ENCODE results near the gene CRIM1.
"Not testable (repeated sequence)": the region's sequence is repeated elsewhere in the genome, so short reads cannot be mapped to it uniquely, and the experiment has no call there.

Gene CRIM1

GRCh38 chr2:36355890-36356297, 316 bp downstream of the CRIM1 start:
- DNase-seq = no peak

- peak; percentile 40 for DNase-seq
Observed at GRCh38 chr2:36356298-36356989, 866 bp downstream of the CRIM1 start.

GRCh38 chr2:36356990-36357846, 1.6 kb downstream of the CRIM1 start:
- DNase-seq = peak; percentile 31

- DNase-seq = no peak
Observed at GRCh38 chr2:36357847-36358659, 2.5 kb downstream of the CRIM1 start.

GRCh38 chr2:36359067-36359466, 3.5 kb downstream of the CRIM1 start:
- DNase-seq = no peak

GRCh38 chr2:36360063-36360462, 4.5 kb downstream of the CRIM1 start:
- DNase-seq = no peak

GRCh38 chr2:36360834-36361233, 5.3 kb downstream of the CRIM1 start:
- DNase-seq = no peak

GRCh38 chr2:36361396-36361795, 5.8 kb downstream of the CRIM1 start:
- DNase-seq = no peak

- DNase-seq = no peak
Observed at GRCh38 chr2:36362291-36362690, 6.7 kb downstream of the CRIM1 start.

- DNase-seq = not testable (repeated sequence)
Observed at GRCh38 chr2:36363085-36363484, 7.5 kb downstream of the CRIM1 start.

GRCh38 chr2:36366491-36367120, 11.0 kb downstream of the CRIM1 start:
- no peak for DNase-seq

- DNase-seq = no peak
Observed at GRCh38 chr2:36367486-36367885, 11.9 kb downstream of the CRIM1 start.

GRCh38 chr2:36367895-36368353, 12.3 kb downstream of the CRIM1 start:
- no peak for DNase-seq

- DNase-seq = no peak
Observed at GRCh38 chr2:36368438-36368837, 12.9 kb downstream of the CRIM1 start.

- DNase-seq = no peak
Observed at GRCh38 chr2:36369163-36369562, 13.6 kb downstream of the CRIM1 start.

- DNase-seq = no peak
Observed at GRCh38 chr2:36369716-36370115, 14.1 kb downstream of the CRIM1 start.

GRCh38 chr2:36370281-36370680, 14.7 kb downstream of the CRIM1 start:
- DNase-seq = no peak

- no peak for DNase-seq
Observed at GRCh38 chr2:36371070-36371874, 15.7 kb downstream of the CRIM1 start.

- no peak for DNase-seq
Observed at GRCh38 chr2:36371928-36372391, 16.4 kb downstream of the CRIM1 start.

- no peak for DNase-seq
Observed at GRCh38 chr2:36373149-36373926, 17.8 kb downstream of the CRIM1 start.

- no peak for DNase-seq
Observed at GRCh38 chr2:36374585-36374984, 19.0 kb downstream of the CRIM1 start.

Data from stimulated activated CD4-positive, alpha-beta T cell treated with anti-CD3 and anti-CD28 coated beads, Interleukin-1b, Interleukin-23, amount 100 ng/mL, for 48 hours (primary cell).